NCI-H146 (cell line): ENCODE data around the gene MYH9.
A peak's percentile ranks its signal among the peaks of the same experiment; 100 is the strongest.

Experiments used
- DNase-seq: peaks from one replicate; lab custom pipeline; 2025; lab: John Stamatoyannopoulos, UW

Gene MYH9

GRCh38 chr22:36367479-36367878, 20.3 kb downstream of the MYH9 start:
- DNase-seq = no peak

- no peak for DNase-seq
Measured at GRCh38 chr22:36367066-36367465, 20.7 kb downstream of the MYH9 start.

- no peak for DNase-seq
Measured at GRCh38 chr22:36366291-36366708, 21.5 kb downstream of the MYH9 start.

GRCh38 chr22:36365020-36365411, 22.8 kb downstream of the MYH9 start:
- DNase-seq = no peak

- no peak for DNase-seq
Measured at GRCh38 chr22:36364255-36365019, 23.3 kb downstream of the MYH9 start.

- peak; percentile 57 for DNase-seq
Measured at GRCh38 chr22:36363349-36363981, 24.3 kb downstream of the MYH9 start.

- no peak for DNase-seq
Measured at GRCh38 chr22:36362932-36363331, 24.8 kb downstream of the MYH9 start.

GRCh38 chr22:36362075-36362474, 25.7 kb downstream of the MYH9 start:
- no peak for DNase-seq

- no peak for DNase-seq
Measured at GRCh38 chr22:36360871-36361383, 26.8 kb downstream of the MYH9 start.

GRCh38 chr22:36360011-36360410, 27.8 kb downstream of the MYH9 start:
- no peak for DNase-seq

GRCh38 chr22:36359470-36359996, 28.2 kb downstream of the MYH9 start:
- no peak for DNase-seq

- no peak for DNase-seq
Measured at GRCh38 chr22:36358533-36359469, 29.0 kb downstream of the MYH9 start.

GRCh38 chr22:36356708-36357624, 30.8 kb downstream of the MYH9 start:
- DNase-seq = no peak

- no peak for DNase-seq
Measured at GRCh38 chr22:36355894-36356293, 31.9 kb downstream of the MYH9 start.

GRCh38 chr22:36355362-36355761, 32.4 kb downstream of the MYH9 start:
- DNase-seq = no peak

- peak; percentile 25 for DNase-seq
Measured at GRCh38 chr22:36352803-36353507, 34.8 kb downstream of the MYH9 start.

GRCh38 chr22:36351921-36352802, 35.6 kb downstream of the MYH9 start:
- DNase-seq = no peak

- DNase-seq = no peak
Measured at GRCh38 chr22:36350751-36351594, 36.8 kb downstream of the MYH9 start.
